COLO829 (cell line): ENCODE results near the gene DDX42.
"Not testable (repeated sequence)": the region's sequence is repeated elsewhere in the genome, so short reads cannot be mapped to it uniquely, and the experiment has no call there.

Source experiments
- DNase-seq: peaks from one replicate; pipeline ENCODE4 v3.0.0; 2012; ENCODE audit warnings: low spot score

DDX42 gene

GRCh38 chr17:63775420-63775819 is 1.4 kb downstream of the DDX42 start:
- DNase-seq: no peak

- DNase-seq: no peak
Observed at GRCh38 chr17:63780507-63780906, 6.5 kb downstream of the DDX42 start.

GRCh38 chr17:63780928-63781327 is 7.0 kb downstream of the DDX42 start:
- DNase-seq: no peak

- no peak for DNase-seq
Observed at GRCh38 chr17:63783522-63783921, 9.6 kb downstream of the DDX42 start.

GRCh38 chr17:63785556-63785955 is 11.6 kb downstream of the DDX42 start:
- DNase-seq: peak; percentile 93

- DNase-seq: no peak
Observed at GRCh38 chr17:63786117-63786516, 12.1 kb downstream of the DDX42 start.

GRCh38 chr17:63786971-63787711 is 13.2 kb downstream of the DDX42 start:
- DNase-seq: no peak

GRCh38 chr17:63790057-63790456 is 16.1 kb downstream of the DDX42 start:
- DNase-seq: no peak

GRCh38 chr17:63792055-63792729 is 18.2 kb downstream of the DDX42 start:
- no peak for DNase-seq

- not testable (repeated sequence) for DNase-seq
Observed at GRCh38 chr17:63796375-63796774, 22.4 kb downstream of the DDX42 start.

GRCh38 chr17:63798572-63799106 is 24.7 kb downstream of the DDX42 start:
- DNase-seq: no peak

- no peak for DNase-seq
Observed at GRCh38 chr17:63800783-63801182, 26.8 kb downstream of the DDX42 start.

GRCh38 chr17:63804328-63804727 is 30.4 kb downstream of the DDX42 start:
- DNase-seq: no peak

- no peak for DNase-seq
Observed at GRCh38 chr17:63805591-63805990, 31.6 kb downstream of the DDX42 start.

GRCh38 chr17:63809970-63810369 is 36.0 kb downstream of the DDX42 start:
- no peak for DNase-seq

GRCh38 chr17:63816123-63816522 is 42.2 kb downstream of the DDX42 start:
- DNase-seq: no peak

GRCh38 chr17:63816669-63817068 is 42.7 kb downstream of the DDX42 start:
- no peak for DNase-seq

- DNase-seq: no peak
Observed at GRCh38 chr17:63817736-63818385, 43.9 kb downstream of the DDX42 start.

GRCh38 chr17:63819131-63819530 is 45.2 kb downstream of the DDX42 start:
- DNase-seq: no peak

- no peak for DNase-seq
Observed at GRCh38 chr17:63819585-63820537, 45.9 kb downstream of the DDX42 start.

GRCh38 chr17:63820963-63821561 is 47.1 kb downstream of the DDX42 start:
- no peak for DNase-seq
